NCI-H345 treated with DMSO at 0.1 percent for 48 hours (cell line): ENCODE results near the gene LBP.
"Not testable (repeated sequence)": the region's sequence is repeated elsewhere in the genome, so short reads cannot be mapped to it uniquely, and the experiment has no call there.

Experiments
- DNase-seq: peaks from one replicate; lab custom pipeline; 2025; ENCODE audit not compliant: unreplicated experiment; lab: John Stamatoyannopoulos, UW

Gene LBP

GRCh38 chr20:38393259-38393658 lies 47.0 kb downstream of the LBP start:
- no peak for DNase-seq

GRCh38 chr20:38395165-38395564 lies 48.9 kb downstream of the LBP start:
- no peak for DNase-seq

- DNase-seq = not testable (repeated sequence)
Observed at GRCh38 chr20:38395751-38396395, 49.6 kb downstream of the LBP start.

GRCh38 chr20:38402089-38402488 lies 55.8 kb downstream of the LBP start:
- DNase-seq = no peak

DNA sequence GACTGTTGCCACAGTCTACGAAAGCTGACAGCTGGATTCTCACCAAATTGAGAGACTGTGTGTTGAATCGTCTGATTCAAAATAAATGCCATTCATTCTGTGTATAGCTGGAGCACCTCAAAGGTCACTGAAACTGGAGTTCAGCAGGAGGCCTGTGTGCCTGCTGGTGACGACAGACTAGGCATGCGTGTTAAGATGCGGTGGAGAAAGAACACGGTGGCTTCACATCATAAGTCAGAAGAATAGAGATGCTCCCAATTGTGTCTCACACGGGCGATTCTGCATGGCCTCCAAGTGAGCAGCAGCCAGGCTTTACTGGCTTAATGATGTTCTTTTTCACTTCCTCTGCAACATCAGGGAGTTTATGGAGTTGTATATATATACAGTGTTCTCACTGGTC lies 56.5 kb downstream of the LBP start:
- no peak for DNase-seq

DNA sequence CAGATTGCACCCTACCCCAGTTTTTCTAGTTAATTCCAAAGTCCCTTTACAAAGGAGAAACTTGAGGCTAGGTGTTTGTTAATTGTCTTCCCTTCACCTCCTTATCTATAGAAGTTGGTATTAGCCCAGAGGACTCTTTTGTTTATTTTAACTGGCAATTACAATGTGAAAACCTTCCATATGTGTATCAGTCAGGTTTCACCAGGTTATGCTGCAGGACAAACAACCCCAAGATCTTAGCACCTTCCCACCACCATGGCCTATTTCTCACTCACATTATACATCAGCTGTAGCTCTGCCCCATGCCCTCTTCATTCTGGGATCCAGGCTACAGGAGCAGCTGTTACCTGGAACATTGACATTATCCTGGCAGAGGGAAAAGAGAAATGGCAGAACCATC lies 57.7 kb downstream of the LBP start:
- no peak for DNase-seq

- DNase-seq = peak; percentile 12
Observed at GRCh38 chr20:38405132-38405531, 58.9 kb downstream of the LBP start.

GRCh38 chr20:38406476-38406875 lies 60.2 kb downstream of the LBP start:
- DNase-seq = no peak

DNA sequence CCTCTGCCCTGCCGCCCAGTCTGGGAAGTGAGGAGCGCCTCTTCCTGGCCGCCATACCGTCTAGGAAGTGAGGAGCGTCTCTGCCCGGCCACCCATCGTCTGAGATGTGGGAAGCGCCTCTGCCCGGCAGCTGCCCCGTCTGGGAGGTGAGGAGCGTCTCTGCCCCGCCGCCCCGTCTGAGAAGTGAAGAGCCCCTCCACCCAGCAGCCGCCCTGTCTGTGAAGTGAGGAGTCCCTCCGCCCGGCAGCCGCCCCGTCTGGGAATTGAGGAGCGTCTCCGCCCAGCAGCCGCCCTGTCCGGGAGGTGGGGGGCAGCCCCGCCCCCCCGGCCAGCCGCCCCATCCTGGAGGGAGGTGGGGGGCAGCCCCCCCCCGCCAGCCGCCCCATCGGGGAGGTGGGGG lies 61.0 kb downstream of the LBP start:
- DNase-seq = no peak

DNA sequence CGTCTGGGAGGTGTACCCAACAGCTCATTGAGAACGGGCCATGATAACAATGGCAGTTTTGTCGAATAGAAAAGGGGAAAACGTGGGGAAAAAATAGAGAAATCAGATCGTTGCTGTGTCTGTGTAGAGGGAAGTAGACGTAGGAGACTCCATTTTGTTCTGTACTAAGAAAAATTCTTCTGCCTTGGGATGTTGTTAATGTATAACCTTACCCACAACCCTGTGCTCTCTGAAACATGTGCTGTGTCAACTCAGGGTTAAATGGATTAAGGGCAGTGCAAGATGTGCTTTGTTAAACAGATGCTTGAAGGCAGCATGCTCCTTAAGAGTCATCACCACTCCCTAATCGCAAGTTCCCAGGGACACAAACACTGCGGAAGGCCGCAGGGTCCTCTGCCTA lies 61.5 kb downstream of the LBP start:
- not testable (repeated sequence) for DNase-seq

DNA sequence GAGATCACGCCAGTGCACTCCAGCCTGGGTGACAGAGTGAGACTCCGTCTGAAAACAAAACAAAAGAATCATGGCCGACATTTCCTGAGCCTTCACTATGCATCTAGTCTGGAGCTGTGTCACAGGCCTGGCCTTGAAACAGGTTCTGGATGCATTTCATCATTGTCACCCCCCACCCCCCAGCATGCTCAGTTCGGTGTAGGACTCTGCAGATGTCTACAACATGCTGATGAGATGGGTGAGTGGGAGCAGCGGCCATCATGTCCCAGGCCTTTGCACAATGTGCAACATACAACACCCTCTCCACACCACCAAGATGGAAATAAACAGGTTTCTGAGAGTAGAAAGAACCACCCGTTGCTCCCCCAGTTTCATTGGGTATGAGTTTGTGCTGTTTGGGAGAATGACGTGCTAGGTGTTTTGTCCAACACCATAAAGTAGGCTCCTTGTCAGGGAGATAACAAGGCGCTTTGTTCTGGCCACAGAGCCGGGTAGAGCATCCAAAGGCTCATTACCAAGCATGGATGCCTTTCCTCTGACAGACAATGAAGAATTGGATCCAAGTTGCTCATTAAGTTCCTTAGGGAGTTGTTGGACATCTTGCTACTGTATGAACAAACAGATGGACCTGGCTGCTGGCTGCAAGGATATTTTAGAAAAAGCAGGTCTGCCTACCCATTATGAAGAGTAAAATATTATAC lies 66.7 kb downstream of the LBP start:
- no peak for DNase-seq

DNA sequence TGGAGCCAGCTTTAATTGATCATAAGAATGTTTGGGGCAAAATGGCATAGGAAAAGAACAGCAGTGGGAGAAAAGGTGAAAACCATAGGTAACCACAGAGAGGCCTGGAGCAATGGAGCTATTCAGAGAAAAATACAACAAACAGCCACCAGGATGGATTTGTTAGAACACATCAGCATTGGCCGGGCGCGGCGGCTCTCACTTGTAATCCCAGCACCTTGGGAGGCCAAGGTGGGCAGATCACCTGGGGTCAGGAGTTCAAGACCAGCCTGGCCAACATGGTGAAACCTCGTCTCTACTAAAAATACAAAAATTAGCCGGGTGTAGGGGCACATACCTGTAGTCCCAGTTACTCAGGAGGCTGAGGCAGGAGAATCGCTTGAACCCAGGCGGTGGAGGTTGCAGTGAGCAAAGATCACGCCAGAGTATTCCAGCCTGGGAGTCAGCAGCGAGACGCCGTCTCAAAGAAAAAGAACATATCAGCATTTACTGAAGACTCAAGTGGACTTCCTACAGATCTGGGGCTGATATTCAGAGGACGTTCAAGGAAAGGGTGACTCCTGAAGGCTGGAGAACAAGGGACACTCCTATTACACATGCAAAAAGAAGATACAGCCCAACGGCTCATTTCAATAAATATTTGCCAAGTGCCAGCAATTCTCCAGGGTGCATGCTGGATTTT lies 68.6 kb downstream of the LBP start:
- no peak for DNase-seq

- no peak for DNase-seq
Observed at GRCh38 chr20:38418509-38419204, 72.4 kb downstream of the LBP start.

DNA sequence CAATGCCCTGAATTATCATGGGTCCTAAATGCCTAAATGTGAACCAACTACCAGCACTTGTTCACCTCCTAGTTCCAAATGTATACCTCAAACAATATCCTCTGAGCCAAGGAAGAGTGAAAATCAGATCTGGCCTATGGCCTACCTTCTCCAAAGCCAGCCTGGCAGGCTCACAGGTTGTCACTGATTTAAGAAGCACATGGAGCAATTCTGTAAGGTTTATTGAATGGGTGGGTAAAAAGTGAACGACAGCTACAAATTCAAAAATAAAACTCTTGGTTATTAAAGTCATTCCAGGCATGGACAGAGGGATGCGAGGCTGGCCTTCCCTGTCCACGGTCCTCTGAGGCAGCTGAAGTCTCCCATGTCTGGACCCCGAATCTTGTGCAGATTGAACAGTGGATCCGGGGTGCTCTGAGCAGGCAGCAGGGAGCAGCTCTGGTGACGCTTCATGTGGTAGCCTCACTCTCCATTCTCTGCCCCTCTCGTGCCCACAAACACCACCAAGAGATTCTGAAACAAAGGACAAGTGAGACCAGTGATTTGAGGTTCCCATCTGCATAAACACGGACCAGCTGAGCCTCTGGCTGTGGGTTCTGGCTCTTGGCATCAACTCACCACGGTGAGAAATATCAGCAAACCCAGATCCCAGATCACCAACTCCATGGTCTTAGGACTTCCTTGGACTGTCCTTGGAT lies 74.3 kb downstream of the LBP start:
- no peak for DNase-seq

DNA sequence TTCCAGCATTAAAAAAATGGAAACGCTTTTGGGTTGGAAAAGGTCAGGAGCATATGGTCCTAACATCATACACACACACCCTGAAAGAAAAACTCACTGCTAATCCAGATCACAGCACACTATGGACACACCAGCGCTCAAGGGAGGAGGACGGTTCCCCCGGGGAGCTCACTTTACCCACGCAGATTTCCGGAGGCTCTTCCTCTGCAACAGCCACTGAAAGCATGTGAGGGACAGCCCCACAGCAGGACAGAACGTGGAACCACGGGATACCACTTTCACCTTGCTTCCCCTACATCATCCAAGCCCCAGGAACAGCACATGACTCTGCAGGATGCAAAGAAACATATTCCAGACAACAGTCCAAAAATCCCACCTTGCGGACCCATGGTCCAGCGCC lies 75.6 kb downstream of the LBP start:
- DNase-seq = no peak

DNA sequence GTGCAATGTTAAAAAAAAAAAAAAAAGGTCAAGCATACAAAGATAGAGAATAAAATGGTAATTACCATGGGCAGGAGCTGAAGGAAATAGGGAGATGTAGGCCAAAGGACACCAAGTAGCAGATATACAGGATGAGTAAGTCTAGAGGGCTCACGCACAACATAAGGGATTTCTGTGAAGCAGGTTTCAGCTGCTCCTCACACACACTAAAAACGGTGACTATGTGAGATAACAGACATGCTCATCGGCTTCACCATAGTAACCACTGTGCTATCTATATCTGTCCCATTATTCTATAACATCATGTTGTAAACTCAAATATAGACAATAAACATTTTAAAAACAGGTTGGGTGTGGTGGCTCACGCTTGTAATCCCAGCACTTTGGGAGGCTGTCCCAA lies 77.3 kb downstream of the LBP start:
- no peak for DNase-seq

DNA sequence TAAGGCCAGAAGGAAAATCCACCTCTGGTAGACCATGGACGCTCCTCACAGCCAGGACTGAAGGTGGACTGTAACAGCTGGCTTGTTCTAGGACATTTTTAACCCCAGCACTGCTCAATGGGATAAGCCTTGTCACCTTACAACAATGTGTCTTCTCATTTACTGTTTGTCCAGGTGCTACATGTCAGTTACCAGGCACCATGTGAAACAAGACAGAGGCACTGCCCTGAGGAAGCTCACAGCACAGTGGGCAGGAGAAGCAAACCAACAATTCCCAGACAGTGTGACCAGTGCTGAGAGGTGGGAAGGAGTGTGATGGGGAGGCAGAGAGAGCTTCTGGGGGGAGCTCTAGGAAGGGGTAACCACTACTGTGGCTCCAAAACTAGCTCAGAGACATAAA lies 78.1 kb downstream of the LBP start:
- DNase-seq = no peak

DNA sequence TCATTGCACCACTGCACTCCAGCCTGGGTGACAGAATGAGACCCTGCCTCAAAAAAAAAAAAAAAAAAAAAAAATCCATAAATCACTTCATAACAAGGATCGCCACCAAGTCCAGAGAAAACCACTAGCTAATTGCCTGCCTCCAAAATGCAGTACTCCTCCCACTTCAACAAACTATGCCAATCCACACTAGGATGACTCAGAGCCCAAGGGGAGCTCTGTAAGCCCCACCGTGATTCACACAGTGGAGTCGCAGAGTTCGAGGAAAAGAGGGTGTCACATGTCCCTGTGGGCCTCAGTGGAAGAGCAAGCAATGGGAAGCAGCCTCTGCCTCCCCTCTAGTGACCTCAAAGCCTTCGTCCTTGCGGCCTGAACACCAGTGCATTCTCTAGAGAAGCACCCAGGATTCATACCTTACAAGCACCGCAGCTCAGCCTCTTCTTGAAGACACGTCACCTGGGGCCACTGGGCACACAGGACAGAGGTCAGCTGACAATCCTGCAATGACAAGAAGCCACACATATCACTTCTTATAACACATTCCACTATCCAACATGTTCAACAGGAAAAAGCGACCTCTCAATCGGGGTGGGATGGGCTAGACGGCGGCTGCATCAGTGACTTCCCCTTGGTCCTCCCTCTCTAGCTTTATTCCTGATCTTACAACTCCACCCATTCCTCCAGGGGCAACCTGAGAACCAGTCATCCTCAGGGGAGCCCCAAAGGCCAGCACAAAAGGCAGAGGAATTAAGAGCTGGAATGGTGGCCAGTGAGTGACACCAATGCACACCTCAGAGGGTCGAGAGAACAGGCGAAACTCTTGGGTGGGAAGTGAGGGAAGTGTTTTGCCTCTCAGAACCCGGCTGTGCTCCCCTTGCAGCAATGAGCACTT lies 80.0 kb downstream of the LBP start:
- no peak for DNase-seq
